Kidney (tissue), 14 donors: Measurements from ENCODE around the gene KCNB1. TPM values are rescaled to one million over a fixed set of nuclear protein-coding genes. Genes with fewer than 3 reads are reported as not detected.

Experiments used
- DNase-seq, 5 donors: peaks; one replicate each; pipeline ENCODE4 v3.0.0-alpha.2; 2013 to 2020
- FAIRE-seq: peaks from 2 replicates; lab custom pipeline; 2012; peaks lifted over from hg19 to GRCh38; lab: Jason Lieb, UNC
- H3K27ac ChIP-seq, 2 donors: one replicate each; pipeline ENCODE4 v1.7.0; 2013; ENCODE audit warnings: low read depth in 2 of 2, low read length in 2 of 2, inconsistent platforms in 1 of 2
- H3K27me3 ChIP-seq: one replicate; pipeline ENCODE4 v1.7.1; 2013; ENCODE audit warnings: low read length, inconsistent platforms; ENCODE audit not compliant: control insufficient read depth, insufficient read depth
- H3K36me3 ChIP-seq, 3 donors: one replicate each; pipeline versions ENCODE4 v1.7.0 to v1.7.1; 2013; ENCODE audit warnings: low read length in 3 of 3, control low read depth in 1 of 3, inconsistent platforms in 1 of 3; ENCODE audit not compliant: insufficient read depth in 3 of 3, control insufficient read depth in 2 of 3
- H3K4me1 ChIP-seq, 3 donors: one replicate each; pipeline versions ENCODE4 v1.7.0 to v1.7.1; 2013; ENCODE audit warnings: low read length in 3 of 3, inconsistent platforms in 1 of 3, low read depth in 1 of 3; ENCODE audit not compliant: control insufficient read depth in 2 of 3, insufficient read depth in 2 of 3
- H3K4me3 ChIP-seq, 3 donors: one replicate each; pipeline versions ENCODE4 v1.7.0 to v1.8.1; 2013; ENCODE audit warnings: low read length in 3 of 3, control low read depth in 1 of 3, inconsistent platforms in 1 of 3
- H3K9ac ChIP-seq, 3 donors: one replicate each; pipeline versions ENCODE4 v1.7.0 to v1.7.1; 2013; ENCODE audit warnings: low read length in 3 of 3, control low read depth in 1 of 3, inconsistent platforms in 1 of 3
- H3K9me3 ChIP-seq, 3 donors: one replicate each; pipeline versions ENCODE4 v1.7.0 to v1.7.1; 2013; ENCODE audit warnings: low read length in 3 of 3, control low read depth in 1 of 3, inconsistent platforms in 1 of 3; ENCODE audit not compliant: control insufficient read depth in 2 of 3, insufficient read depth in 1 of 3
- intact Hi-C: fragments of 100-400 bp; cut with DNase I; formaldehyde crosslinking; loops from one replicate; pipeline ENCODE4 v1.11.1; 2022
- polyA plus RNA-seq: library from polyadenylated mRNA; stranded (reverse); fragments of 350-450 nt; fragmentation: Illumina TruSeq; extraction: RNeasy Lipid Tissue Mini Kit (QIAGEN cat#74804); gene quantifications from one replicate; pipeline ENCODE4 v1.2.3, GENCODE V29; 2014; ENCODE audit warnings: low read depth, low replicate concordance; ENCODE audit not compliant: insufficient read depth
- total RNA-seq: library from RNA; stranded (reverse); fragmentation: NEBNext Ultra II Directional; extraction: Animal tissue kit (Norgen Biotek cat#: 25700); gene quantifications from one replicate; pipeline ENCODE4 v1.2.1, GENCODE V29; 2021
- TF ChIP-seq, protein P1 (sequence below): IDR thresholded peaks from 3 replicates; pipeline ENCODE4 v1.5.1; 2012; ENCODE audit warnings: mild to moderate bottlenecking, moderate library complexity, borderline replicate concordance; ENCODE audit not compliant: insufficient read depth; ENCODE audit errors: extremely low read depth
- donor health status: control.
- donor health status: control.
- donor health status: control.
- donor health status: control.
- donor health status: control.
- donor health status: DM: yes; HTN: yes; CAD: no.
- donor health status: Normal renal cell carcinoma (clear cell type).

The KCNB1 gene
- total and polyA plus RNA-seq, 2 donors from 2014 or later, result 0.26 to 1.2 TPM

DNA sequence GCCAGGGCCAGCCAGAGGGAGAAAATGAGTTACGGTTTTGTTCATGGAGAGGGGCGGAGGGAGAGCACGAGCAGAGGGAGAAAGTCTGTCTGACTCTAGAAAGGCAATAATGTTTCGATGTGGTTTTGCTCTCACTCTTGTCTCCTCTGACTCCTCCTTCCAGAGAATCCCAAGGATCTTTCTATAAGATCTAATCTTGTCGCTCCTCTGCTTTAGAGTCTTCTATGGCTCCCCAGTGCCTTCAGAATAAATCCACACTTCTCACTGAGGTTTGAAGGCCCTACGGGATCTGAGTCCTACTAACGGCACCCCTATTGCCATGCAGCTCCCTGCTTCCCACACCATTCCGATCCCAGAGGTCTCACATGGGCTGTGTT is 66.8 kb downstream of the KCNB1 start:
- no peak for FAIRE-seq
- intact Hi-C loops, result no loop called here
- TF ChIP-seq, protein P1, sequence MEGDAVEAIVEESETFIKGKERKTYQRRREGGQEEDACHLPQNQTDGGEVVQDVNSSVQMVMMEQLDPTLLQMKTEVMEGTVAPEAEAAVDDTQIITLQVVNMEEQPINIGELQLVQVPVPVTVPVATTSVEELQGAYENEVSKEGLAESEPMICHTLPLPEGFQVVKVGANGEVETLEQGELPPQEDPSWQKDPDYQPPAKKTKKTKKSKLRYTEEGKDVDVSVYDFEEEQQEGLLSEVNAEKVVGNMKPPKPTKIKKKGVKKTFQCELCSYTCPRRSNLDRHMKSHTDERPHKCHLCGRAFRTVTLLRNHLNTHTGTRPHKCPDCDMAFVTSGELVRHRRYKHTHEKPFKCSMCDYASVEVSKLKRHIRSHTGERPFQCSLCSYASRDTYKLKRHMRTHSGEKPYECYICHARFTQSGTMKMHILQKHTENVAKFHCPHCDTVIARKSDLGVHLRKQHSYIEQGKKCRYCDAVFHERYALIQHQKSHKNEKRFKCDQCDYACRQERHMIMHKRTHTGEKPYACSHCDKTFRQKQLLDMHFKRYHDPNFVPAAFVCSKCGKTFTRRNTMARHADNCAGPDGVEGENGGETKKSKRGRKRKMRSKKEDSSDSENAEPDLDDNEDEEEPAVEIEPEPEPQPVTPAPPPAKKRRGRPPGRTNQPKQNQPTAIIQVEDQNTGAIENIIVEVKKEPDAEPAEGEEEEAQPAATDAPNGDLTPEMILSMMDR, result no peak

DNA sequence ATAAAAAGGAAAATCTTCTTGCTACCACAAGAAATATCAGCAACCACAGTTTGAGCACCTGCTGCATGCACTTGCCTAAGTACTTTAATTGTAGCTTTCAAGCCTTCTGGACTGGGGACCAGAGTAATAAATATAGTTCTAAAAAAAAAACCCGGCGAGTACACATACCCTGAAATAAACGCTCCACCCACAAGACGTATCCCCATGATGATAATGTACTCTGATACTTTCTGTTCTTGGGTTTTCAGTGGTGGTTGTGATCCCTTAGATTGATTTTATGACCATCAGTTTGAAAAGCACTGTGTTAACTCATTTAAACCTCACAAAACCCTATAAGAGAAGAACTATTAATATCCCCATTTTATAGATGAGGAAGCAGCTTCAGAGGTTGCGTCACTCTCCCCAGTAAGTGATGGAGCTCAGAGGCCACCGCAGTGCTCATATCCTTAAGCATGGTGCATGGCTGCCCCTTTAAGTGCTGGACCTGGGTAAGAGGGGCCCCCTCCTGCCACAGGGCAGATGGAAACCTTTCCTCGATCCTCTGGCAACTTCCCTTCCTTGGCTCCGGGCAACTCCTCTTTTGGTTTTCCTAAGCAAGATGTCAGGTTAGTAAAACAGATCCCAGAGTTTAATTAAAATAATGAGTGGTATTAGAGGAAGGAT is 67.3 kb downstream of the KCNB1 start:
- no peak overlapping the region for H3K4me3 ChIP-seq
- FAIRE-seq (no peak), DNase-seq (no peak)
- H3K9ac ChIP-seq, result no peak overlapping the region
- no peaks in the 10 kb centered on the region for H3K4me1 ChIP-seq
- intact Hi-C loops, result no loop called here
- H3K36me3 ChIP-seq, result no peaks in the 10 kb centered on the region
- TF ChIP-seq, protein P1, result no peak
- H3K27ac ChIP-seq, result no peak overlapping the region
- H3K27me3 ChIP-seq, result no peaks in the 10 kb centered on the region
- no peaks in the 10 kb centered on the region for H3K9me3 ChIP-seq

More for the DNA sequence above, 66.8 kb downstream of the KCNB1 start:
- Histone ChIP-seq H3K9me3 (no peaks in the 10 kb centered on the region), H3K9ac (no peak overlapping the region), H3K4me1 (peaks cover 0 to 3% (median 0%) of the 10 kb centered on the region in 3 donors), H3K4me3 (no peak overlapping the region), H3K27me3 (no peaks in the 10 kb centered on the region), H3K27ac (no peak overlapping the region), H3K36me3 (no peaks in the 10 kb centered on the region)
- no peak for DNase-seq

DNA sequence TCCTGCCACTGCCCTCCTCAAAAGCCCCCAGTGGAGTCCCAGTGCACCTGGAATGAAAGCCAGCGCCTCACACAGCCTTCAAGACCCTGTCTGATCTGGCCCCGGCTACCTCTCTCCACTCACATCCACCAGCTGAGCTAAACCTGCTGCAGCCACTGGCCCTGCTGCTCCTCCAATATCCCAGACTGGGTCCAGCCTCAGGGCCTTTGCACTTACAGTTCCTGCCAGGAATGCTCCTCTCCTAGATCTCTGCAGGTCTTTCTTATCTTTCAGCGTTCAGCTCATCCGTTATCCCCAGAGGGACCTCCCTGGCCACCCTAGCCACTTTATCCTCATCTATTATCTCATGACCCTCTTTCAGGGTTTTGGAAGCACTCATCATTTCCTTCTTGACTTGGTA is 68.8 kb downstream of the KCNB1 start:
- TF ChIP-seq, protein P1, result no peak
- DNase-seq, result no peak
- Histone ChIP-seq H3K9me3 (no peaks in the 10 kb centered on the region), H3K4me1 (no peaks in the 10 kb centered on the region), H3K4me3 (no peak overlapping the region), H3K36me3 (no peaks in the 10 kb centered on the region), H3K27ac (no peak overlapping the region), H3K9ac (no peak overlapping the region), H3K27me3 (no peaks in the 10 kb centered on the region)
- no peak for FAIRE-seq
- intact Hi-C loops, result no loop called here

DNA sequence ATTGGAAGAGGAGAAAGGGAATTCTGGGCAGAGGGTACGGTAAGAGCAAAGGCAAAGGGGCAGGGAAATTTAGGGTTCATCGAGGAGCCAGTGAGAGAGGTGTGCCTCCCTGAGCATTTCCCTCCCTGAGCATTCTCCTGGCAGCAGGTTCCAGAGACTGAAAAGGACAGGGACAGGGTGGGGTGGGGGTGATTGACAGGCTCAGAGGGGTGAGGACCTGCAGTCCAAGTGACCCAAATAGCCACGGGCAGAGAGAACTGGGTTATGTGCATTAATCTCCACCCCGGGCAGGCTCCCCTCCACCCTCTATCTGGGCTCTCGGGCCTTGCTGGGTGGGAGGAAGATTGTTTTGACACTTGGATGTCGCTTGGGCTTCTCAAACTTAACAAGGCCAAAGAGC is 69.5 kb downstream of the KCNB1 start:
- intact Hi-C loops, result no loop called here
- no peak for DNase-seq
- no peak overlapping the region for H3K27ac ChIP-seq
- TF ChIP-seq, protein P1, result no peak
- H3K27me3 ChIP-seq, result no peaks in the 10 kb centered on the region
- no peak for FAIRE-seq
- H3K9me3 ChIP-seq, result no peaks in the 10 kb centered on the region
- H3K4me3 ChIP-seq, result no peak overlapping the region
- no peaks in the 10 kb centered on the region for H3K4me1 ChIP-seq
- H3K36me3 ChIP-seq, result no peaks in the 10 kb centered on the region
- H3K9ac ChIP-seq, result no peak overlapping the region
